Activated naive CD4-positive, alpha-beta T cell treated with anti-CD3 and anti-CD28 coated beads, Interleukin-2, amount 50 U/mL, for 16 hours (primary cell): ENCODE data around the gene ARSB.

Experiments
- DNase-seq: peaks from one replicate; pipeline ENCODE4 v3.0.0-alpha.2; 2020

The ARSB gene

DNA sequence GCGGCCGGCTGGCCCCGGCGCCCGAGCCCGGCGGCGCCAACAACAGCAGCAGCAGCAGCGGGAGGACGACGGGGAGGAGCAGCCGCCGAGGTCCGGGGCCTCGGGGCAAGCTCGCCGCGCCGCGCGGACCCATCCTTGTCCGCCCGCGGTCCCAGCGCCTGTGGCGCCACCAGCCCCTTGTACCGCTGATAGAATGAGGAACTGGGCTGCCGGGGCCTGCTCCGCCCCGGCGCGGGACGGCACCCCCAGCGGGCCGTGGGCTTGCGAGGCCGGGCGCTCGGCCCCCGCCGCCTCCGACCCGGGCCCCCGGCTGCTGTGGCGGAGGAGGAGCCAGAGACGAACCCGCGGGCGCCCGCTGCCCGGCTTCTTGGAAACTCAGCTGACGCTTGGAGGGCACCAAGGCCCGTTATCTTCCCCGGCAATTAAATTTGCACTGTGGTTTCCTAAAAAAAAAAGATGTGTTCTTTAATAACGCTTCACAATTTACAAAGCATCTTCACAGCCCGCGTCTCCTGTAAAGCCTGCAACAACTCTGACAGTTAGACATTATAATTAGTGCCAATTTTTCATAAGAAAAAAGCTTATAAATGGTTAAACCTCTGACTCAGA lies at the start of gene ARSB:
ARSB (minus strand) TSS at position 195 of the 609 bp plus-strand sequence; CDS start at position 133, 62 bp downstream.
- peak; percentile 42 for DNase-seq

- no peak for DNase-seq
These were observed 47.7 kb upstream of the ARSB start for GRCh38 chr5:79032782-79033181.

- DNase-seq, result no peak
These were observed 47.1 kb upstream of the ARSB start for GRCh38 chr5:79032031-79032695.

- DNase-seq, result no peak
These were observed 46.4 kb upstream of the ARSB start for GRCh38 chr5:79031485-79031867.

GRCh38 chr5:79030663-79031484 lies 45.8 kb upstream of the ARSB start:
- no peak for DNase-seq

DNA sequence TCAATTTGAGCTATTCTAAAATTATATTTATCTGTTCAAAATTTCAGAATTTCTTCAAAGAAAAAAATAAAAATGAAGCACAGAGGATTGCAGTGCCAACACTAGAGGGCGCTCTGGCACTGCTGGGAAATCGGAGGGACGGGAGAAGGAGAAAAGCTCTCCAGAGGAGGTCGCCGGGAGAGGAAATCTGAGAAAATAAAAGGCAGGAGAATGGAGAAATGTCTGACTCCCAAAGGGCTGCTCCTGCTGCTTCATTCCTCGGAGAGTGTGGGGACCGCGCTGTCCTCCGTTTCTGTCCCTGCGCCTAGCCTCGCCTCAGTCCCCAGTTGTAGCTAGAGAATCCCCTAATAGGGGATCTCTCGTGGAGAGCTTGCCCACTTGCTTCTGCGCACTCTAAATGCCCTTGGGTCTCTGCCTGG lies 40.0 kb upstream of the ARSB start:
- peak; percentile 50 for DNase-seq

GRCh38 chr5:79023947-79024346 lies 38.8 kb upstream of the ARSB start:
- DNase-seq, result no peak

- DNase-seq, result no peak
These were observed 38.2 kb upstream of the ARSB start for GRCh38 chr5:79023348-79023747.

GRCh38 chr5:79022771-79023170 lies 37.7 kb upstream of the ARSB start:
- DNase-seq, result no peak

DNA sequence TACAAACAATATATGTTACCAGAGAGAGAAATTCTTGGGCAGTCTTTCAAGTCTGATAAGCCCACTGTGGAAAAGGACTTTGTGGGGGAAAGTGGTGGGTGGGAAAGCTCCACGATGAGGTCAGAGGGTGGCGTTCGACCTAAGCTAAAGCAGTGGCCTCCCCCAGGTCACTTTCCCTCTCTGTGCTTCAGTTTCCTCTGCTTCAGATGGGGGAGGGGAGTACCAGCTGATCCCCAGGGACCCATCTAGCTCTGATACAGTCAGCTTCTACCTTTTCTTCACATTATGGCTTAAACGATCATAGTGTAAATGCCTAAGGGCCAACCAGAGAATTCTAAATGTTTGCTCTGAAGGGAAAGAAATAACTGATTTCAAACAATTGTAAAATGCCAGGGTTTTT lies 36.6 kb upstream of the ARSB start:
- DNase-seq, result no peak

DNA sequence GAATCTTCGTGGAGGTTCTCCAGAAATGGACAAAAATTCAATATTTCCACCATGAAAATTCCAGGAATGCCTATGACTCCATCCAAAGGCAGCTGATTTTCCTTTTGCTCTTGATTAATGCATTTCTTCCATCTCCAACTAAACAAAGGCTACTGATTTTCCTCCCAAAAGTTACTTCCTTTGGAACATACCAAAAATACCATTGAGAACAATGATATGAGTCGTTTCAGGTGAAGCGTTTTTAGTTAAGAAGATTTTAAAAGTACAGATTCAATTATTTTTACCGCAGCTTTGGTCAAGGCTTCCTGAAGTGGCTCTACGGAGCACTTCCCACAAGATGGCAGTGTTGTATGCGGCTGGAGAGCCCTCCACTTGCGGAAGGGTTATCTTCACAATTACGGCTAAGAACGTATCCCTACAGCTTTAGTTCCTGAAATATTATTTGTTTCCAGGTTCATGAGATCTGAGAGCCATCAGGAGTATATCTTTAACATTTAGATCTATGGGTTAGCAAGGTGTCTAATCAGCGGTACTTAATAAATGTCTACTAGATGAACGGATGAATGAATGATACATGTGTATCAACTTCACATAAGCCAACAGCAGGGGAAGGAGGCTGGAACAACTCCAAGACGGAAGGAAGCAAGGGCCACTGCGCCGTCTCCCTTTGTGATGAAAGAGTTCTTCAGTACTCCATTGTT lies 35.9 kb upstream of the ARSB start:
- DNase-seq, result peak; percentile 32

DNA sequence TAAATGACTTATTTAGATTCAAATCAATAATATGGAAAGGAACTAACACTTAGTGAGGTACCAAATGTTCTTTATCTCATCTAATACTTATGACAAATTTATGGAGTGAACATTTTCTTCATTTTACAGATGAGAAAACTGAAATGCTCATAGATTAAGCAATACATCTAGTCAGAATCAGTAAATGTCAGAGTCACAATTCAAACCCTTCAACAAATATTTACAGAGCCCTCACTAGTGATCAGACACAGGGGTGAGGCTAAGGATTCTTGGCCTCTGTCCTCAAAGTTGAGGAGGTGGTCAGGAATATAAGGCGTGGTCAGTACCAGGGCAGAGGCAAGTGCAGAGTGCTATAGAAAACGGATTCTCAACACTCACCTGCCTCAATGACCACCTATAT lies 29.5 kb upstream of the ARSB start:
- no peak for DNase-seq

GRCh38 chr5:79011869-79012268 lies 26.8 kb upstream of the ARSB start:
- no peak for DNase-seq

- no peak for DNase-seq
These were observed 26.2 kb upstream of the ARSB start for GRCh38 chr5:79011219-79011836.

GRCh38 chr5:79008362-79008761 lies 23.3 kb upstream of the ARSB start:
- no peak for DNase-seq

GRCh38 chr5:79007872-79008271 lies 22.8 kb upstream of the ARSB start:
- no peak for DNase-seq

- no peak for DNase-seq
These were observed 21.0 kb upstream of the ARSB start for GRCh38 chr5:79005936-79006631.

DNA sequence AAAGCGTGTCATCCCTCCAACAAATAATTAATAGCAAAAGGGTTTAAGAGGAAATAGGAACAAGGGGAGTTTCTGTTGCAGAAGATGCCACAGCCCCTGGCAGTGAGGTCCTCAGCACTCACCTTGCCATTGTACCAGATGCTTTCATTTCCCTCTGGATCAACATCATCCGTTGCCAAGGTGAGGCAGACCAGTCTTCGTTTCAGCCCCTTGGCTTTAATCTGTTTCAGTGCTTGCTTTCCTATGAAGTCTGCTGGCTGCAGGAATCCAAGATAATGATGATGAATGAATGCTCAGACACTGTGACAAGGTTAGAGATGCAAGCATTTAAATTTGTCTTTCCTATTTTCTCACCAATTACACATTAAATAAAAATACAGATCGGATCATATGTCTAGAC lies 20.0 kb upstream of the ARSB start:
- DNase-seq, result no peak

- no peak for DNase-seq
These were observed 17.3 kb upstream of the ARSB start for GRCh38 chr5:79002374-79002773.

DNA sequence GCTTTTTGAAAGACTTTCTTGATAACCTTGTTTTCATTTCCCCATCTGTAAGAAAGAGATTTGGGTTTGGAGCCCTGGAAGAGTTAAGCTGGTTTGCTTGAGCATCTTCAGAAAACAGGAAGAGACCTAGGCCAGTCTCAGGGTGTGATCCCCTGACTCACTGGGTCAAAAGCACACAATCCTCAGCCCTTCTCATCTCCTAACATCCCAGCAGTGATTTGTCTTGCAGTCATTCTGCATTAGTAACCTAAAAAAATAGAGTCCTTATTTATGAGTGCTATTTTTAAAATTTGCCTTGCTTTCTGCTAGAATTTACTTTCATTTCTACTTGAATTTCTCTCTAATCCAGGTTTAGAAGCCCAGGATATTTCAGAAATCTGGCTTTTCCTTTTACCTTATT lies 16.4 kb upstream of the ARSB start:
- DNase-seq, result no peak

DNA sequence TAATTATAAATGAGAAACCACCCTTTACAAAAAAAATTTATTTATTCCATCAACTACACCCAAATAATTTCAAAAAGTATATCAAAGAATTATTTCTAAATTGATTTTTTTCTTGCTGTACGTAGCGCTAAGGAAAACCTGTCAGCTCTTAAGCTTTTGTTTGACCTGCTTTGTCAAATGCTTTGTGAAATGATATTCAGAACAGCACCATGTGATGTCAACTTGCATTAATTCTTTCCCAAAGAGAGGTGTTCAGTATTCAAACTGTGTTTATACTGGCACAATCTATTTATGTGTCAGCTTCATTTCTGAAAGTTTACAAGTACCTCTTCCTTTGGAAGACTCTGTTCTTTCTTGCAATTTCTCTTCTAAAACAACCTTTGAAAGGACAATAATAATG lies 12.0 kb upstream of the ARSB start:
- no peak for DNase-seq

- DNase-seq, result no peak
These were observed 10.5 kb upstream of the ARSB start for GRCh38 chr5:78995521-78996007.
